ENCODE data around the gene SPEM1. TPM values are rescaled to one million over a fixed set of nuclear protein-coding genes. Genes with fewer than 3 reads are reported as not detected.
A peak's percentile ranks its signal among the peaks of the same experiment; 100 is the strongest.

Gene SPEM1
- total and polyA plus RNA-seq, 2 experiments from 2014 or later: not detected

- Histone ChIP-seq H2AFZ (no peak overlapping the region), H3K9me2 (replicated peaks; ENCODE audit: insufficient read depth) (no peaks in the 10 kb centered on the region), H3K27ac (peak overlapping the region; percentile 95), H3K27me3 (no peaks in the 10 kb centered on the region), H3K4me2 (peak overlapping the region; percentile 94), H3K36me3 (replicated peaks; ENCODE audit: insufficient read depth, low read depth) (no peaks in the 10 kb centered on the region), H4K20me1 (ENCODE audit: insufficient read depth, poor library complexity, severe bottlenecking) (no peaks in the 10 kb centered on the region), H3K4me1 (ENCODE audit: insufficient read depth) (peaks cover 9% of the 10 kb centered on the region), H3K9me3 (ENCODE audit: low read depth) (no peaks in the 10 kb centered on the region), H3K79me2 (peaks cover 10% of the 10 kb centered on the region), H3K4me3 (peak overlapping the region; percentile 95)
- TF ChIP-seq EZH2phosphoT487 (IDR thresholded peaks at IDR 0.05; ENCODE audit: low read depth, severe bottlenecking, unreplicated experiment): no peak
- TF ChIP-seq EZH2 (IDR thresholded peaks at IDR 0.05; ENCODE audit: borderline replicate concordance): no peak
- TF ChIP-seq CTCF (IDR thresholded peaks at IDR 0.05; ENCODE audit: poor library complexity): no peak
- 59% methylated on average over 40 of the region's 42 CpGs for WGBS (ENCODE audit: low lambda C conversion rate, missing lambda C conversion rate)
- DNase-seq (ENCODE audit: low spot score): no peak
Measured at GRCh38 chr17:7392696-7393612, 27.2 kb upstream of the SPEM1 start.

- Histone ChIP-seq H3K27ac (peak overlapping the region; percentile 95), H3K4me2 (peak overlapping the region; percentile 94), H3K9me3 (ENCODE audit: low read depth) (no peaks in the 10 kb centered on the region), H3K4me1 (ENCODE audit: insufficient read depth) (peaks cover 9% of the 10 kb centered on the region), H3K9me2 (replicated peaks; ENCODE audit: insufficient read depth) (no peaks in the 10 kb centered on the region), H3K36me3 (replicated peaks; ENCODE audit: insufficient read depth, low read depth) (no peaks in the 10 kb centered on the region), H3K4me3 (peak overlapping the region; percentile 95), H4K20me1 (ENCODE audit: insufficient read depth, poor library complexity, severe bottlenecking) (no peaks in the 10 kb centered on the region), H2AFZ (peak overlapping the region; percentile 90), H3K79me2 (peaks cover 10% of the 10 kb centered on the region), H3K27me3 (no peaks in the 10 kb centered on the region)
- DNase-seq (ENCODE audit: low spot score): peak; percentile 76
- TF ChIP-seq EZH2phosphoT487 (IDR thresholded peaks at IDR 0.05; ENCODE audit: low read depth, severe bottlenecking, unreplicated experiment) (no peak), CTCF (IDR thresholded peaks at IDR 0.05; ENCODE audit: poor library complexity) (peak; percentile 21)
- 6% methylated on average over 35 of the region's 48 CpGs for WGBS (ENCODE audit: low lambda C conversion rate, missing lambda C conversion rate)
Measured at GRCh38 chr17:7393613-7394451, 26.3 kb upstream of the SPEM1 start.

- no peak for TF ChIP-seq EZH2phosphoT487 (IDR thresholded peaks at IDR 0.05; ENCODE audit: low read depth, severe bottlenecking, unreplicated experiment)
- no peak for TF ChIP-seq EZH2 (IDR thresholded peaks at IDR 0.05; ENCODE audit: borderline replicate concordance)
- TF ChIP-seq CTCF (IDR thresholded peaks at IDR 0.05; ENCODE audit: poor library complexity): peak; percentile 39
- Histone ChIP-seq H3K79me2 (peaks cover 10% of the 10 kb centered on the region), H3K4me2 (peak within 1 kb of the TSS; percentile 94), H3K4me3 (peak within 1 kb of the TSS; percentile 95), H3K9me2 (replicated peaks; ENCODE audit: insufficient read depth) (no peaks in the 10 kb centered on the region), H3K4me1 (ENCODE audit: insufficient read depth) (peaks cover 9% of the 10 kb centered on the region), H2AFZ (peak within 1 kb of the TSS; percentile 90), H3K9me3 (ENCODE audit: low read depth) (no peaks in the 10 kb centered on the region), H4K20me1 (ENCODE audit: insufficient read depth, poor library complexity, severe bottlenecking) (no peaks in the 10 kb centered on the region), H3K27me3 (no peaks in the 10 kb centered on the region), H3K36me3 (replicated peaks; ENCODE audit: insufficient read depth, low read depth) (no peaks in the 10 kb centered on the region), H3K27ac (peak within 1 kb of the TSS; percentile 95)
- 2% methylated on average over 47 of the region's 71 CpGs for WGBS (ENCODE audit: low lambda C conversion rate, missing lambda C conversion rate)
- DNase-seq (ENCODE audit: low spot score): peak; percentile 92
Measured at GRCh38 chr17:7394452-7395191, 25.5 kb upstream of the SPEM1 start, which contains the start of gene PLSCR3. PLSCR3 (minus strand) TSS chr17:7394525; CDS start chr17:7394110, 415 bp downstream.
